C4-2B (cell line): Measurements from ENCODE around the gene LDHAL6B.

Experiments used
- CTCF ChIP-seq: fragments of 450-650 bp; conservative IDR thresholded peaks from 2 replicates; pipeline ENCODE4 v1.5.1; 2017; ENCODE audit warnings: mild to moderate bottlenecking
- ZFX ChIP-seq: fragments of 450-650 bp; IDR thresholded peaks from 2 replicates; pipeline ENCODE4 v1.6.1; 2017

- no peak for TF ChIP-seq CTCF
- no peak for TF ChIP-seq ZFX
Observed at GRCh38 chr15:59186501-59186900, 20.1 kb upstream of the LDHAL6B start.
